PC-9 (cell line): Measurements from ENCODE around the gene RFLNA.

Experiments
- CTCF ChIP-seq: fragments of 200-600 bp; sonication (generic); conservative IDR thresholded peaks from 2 replicates; pipeline ENCODE4 v1.6.1; 2017; ENCODE audit warnings: mixed run types, antibody characterized with exemption, mild to moderate bottlenecking, moderate library complexity
- EZH2 ChIP-seq: fragments of 200-600 bp; sonication (generic); IDR thresholded peaks from 2 replicates; pipeline ENCODE4 v1.8.0; 2017; ENCODE audit warnings: antibody characterized with exemption, low read depth

DNA sequence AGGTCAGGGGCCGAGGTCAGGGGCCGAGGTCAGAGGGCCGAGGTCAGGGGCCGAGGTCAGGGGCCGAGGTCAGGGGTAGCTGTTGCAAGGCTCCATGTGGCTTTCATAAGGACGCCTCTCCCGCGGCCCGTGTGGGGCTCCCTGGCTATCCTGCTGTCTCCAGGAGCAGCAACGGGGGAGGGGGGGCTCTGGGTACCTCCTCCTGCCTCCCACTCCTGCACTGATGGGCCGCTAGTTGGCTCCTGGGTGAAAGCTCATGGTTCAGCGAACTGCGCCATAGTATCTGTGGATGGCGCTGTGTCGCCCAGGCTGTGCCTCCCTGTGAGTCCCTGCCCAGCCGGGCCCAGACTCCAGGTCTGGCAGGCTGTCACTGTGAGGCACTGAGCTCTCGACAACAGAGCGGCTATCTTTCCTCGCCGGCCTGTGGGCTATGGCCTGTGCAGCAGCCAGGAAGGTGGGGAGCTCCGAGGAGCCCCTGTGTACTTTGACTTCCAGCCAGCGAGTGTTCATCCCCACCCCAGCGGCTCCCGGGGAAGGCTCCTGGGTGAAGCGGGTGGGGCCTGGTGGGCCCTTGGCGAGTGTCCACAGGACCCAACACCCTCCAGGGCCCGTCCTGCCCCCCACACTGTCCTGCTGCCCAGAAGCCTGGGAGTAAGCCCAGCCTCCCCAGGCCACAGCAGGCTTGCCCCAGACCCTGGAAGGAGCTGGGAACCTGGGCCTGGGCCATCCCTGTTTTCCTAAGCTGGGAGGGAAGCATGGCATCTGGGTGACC lies 8.1 kb downstream of the RFLNA start:
- TF ChIP-seq CTCF (no peak), EZH2 (no peak)
